ENCODE measurements around the gene EIF4G1. TPM values are rescaled to one million over a fixed set of nuclear protein-coding genes. Genes with fewer than 3 reads are reported as not detected.

Gene EIF4G1
- polyA plus RNA-seq, 1 donor from 2014 or later = 66.9 TPM

DNA sequence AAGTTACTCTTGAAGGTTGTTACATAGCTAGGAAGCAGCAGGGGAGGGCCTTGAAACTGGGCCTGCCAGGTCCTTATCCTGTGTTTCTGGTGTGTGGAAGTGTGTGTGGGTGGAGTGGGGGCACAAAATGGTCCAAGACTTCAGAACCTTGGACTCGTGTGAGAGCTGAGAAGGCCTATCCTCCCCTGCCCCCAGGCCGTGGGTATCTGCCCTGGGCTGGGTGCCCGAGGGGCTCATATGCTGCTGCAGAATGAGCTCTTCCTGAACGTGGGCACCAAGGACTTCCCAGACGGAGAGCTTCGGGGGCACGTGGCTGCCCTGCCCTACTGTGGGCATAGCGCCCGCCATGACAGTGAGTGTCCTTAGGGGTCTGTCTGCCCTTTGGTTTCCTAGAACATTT lies 69.9 kb downstream of the EIF4G1 start:
- Histone ChIP-seq H3K79me2 (replicated peaks; ENCODE audit: insufficient read depth, low read length) (no peaks in the 10 kb centered on the region), H3F3A (ENCODE audit: insufficient read depth, low read length, poor library complexity, severe bottlenecking) (no peaks in the 10 kb centered on the region), H3K4me2 (ENCODE audit: low read length) (no peak overlapping the region), H3K4me3 (ENCODE audit: low read length) (no peak overlapping the region), H3K9me3 (ENCODE audit: low read length) (no peaks in the 10 kb centered on the region), H3K9ac (ENCODE audit: low read length) (no peak overlapping the region), H4K20me1 (ENCODE audit: insufficient read depth) (no peaks in the 10 kb centered on the region), H3K27me3 (ENCODE audit: insufficient read depth, low read depth, low read length) (peaks cover 28% of the 10 kb centered on the region), H2AFZ (ENCODE audit: low read depth, low read length) (no peak overlapping the region), H3K36me3 (ENCODE audit: insufficient read depth, low read length) (no peaks in the 10 kb centered on the region), H3K9me2 (ENCODE audit: insufficient read depth, low read length) (no peaks in the 10 kb centered on the region), H3K27ac (ENCODE audit: low read length) (no peak overlapping the region)
- TF ChIP-seq, protein P1, sequence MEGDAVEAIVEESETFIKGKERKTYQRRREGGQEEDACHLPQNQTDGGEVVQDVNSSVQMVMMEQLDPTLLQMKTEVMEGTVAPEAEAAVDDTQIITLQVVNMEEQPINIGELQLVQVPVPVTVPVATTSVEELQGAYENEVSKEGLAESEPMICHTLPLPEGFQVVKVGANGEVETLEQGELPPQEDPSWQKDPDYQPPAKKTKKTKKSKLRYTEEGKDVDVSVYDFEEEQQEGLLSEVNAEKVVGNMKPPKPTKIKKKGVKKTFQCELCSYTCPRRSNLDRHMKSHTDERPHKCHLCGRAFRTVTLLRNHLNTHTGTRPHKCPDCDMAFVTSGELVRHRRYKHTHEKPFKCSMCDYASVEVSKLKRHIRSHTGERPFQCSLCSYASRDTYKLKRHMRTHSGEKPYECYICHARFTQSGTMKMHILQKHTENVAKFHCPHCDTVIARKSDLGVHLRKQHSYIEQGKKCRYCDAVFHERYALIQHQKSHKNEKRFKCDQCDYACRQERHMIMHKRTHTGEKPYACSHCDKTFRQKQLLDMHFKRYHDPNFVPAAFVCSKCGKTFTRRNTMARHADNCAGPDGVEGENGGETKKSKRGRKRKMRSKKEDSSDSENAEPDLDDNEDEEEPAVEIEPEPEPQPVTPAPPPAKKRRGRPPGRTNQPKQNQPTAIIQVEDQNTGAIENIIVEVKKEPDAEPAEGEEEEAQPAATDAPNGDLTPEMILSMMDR (IDR thresholded peaks at IDR 0.05; ENCODE audit: poor library complexity, severe bottlenecking) = no peak

Small RNA genes lying within 50 kb of the gene (small RNA-seq; reads per million reads assigned to genes)
- 357 to 863 (median 423) reads per million in 3 experiments for gene SNORD66

Other genes with a start within 250 kb of the EIF4G1 start
- gene HTR3E, start 217.5 kb upstream of the EIF4G1 start, polyA plus RNA-seq = not detected in 2 replicates
- 109 and 112 TPM in 2 replicates for gene EIF2B5, start 179.2 kb upstream of the EIF4G1 start, polyA plus RNA-seq
- gene DVL3, start 159.2 kb upstream of the EIF4G1 start, polyA plus RNA-seq = 78.9 and 95.1 TPM in 2 replicates
- 551 and 561 TPM in 2 replicates for gene AP2M1, start 139.8 kb upstream of the EIF4G1 start, polyA plus RNA-seq
- 40.3 and 52.6 TPM in 2 replicates for gene ABCF3, start 128.4 kb upstream of the EIF4G1 start, polyA plus RNA-seq
- 0.33 and 0.34 TPM in 2 replicates for gene VWA5B2, start 85.0 kb upstream of the EIF4G1 start, polyA plus RNA-seq
- 10.8 and 13.5 TPM in 2 replicates for gene ALG3, start 65.6 kb upstream of the EIF4G1 start, polyA plus RNA-seq
- gene EEF1AKMT4, start 64.9 kb upstream of the EIF4G1 start, polyA plus RNA-seq = 1.6 and 1.8 TPM in 2 replicates
- 2.8 and 5.7 TPM in 2 replicates for gene CAMK2N2, start 53.1 kb upstream of the EIF4G1 start, polyA plus RNA-seq
- gene ECE2, start 38.6 kb upstream of the EIF4G1 start, polyA plus RNA-seq = 0.22 and 0.42 TPM in 2 replicates
- gene PSMD2, start 15.4 kb upstream of the EIF4G1 start, polyA plus RNA-seq = 319 and 363 TPM in 2 replicates
- gene FAM131A, start 23.0 kb downstream of the EIF4G1 start, polyA plus RNA-seq = 141 and 154 TPM in 2 replicates
- 13.4 and 14.0 TPM in 2 replicates for gene CLCN2, start 47.0 kb downstream of the EIF4G1 start, polyA plus RNA-seq
- 155 and 185 TPM in 2 replicates for gene POLR2H, start 47.1 kb downstream of the EIF4G1 start, polyA plus RNA-seq
- gene THPO, start 63.6 kb downstream of the EIF4G1 start, polyA plus RNA-seq = 0.18 and 0.59 TPM in 2 replicates
- gene CHRD, start 65.4 kb downstream of the EIF4G1 start, polyA plus RNA-seq = 2.9 and 4.8 TPM in 2 replicates
- gene EPHB3, start 247.2 kb downstream of the EIF4G1 start, polyA plus RNA-seq = 4.3 and 5.9 TPM in 2 replicates

Measured in neural cell (in vitro differentiated cells).